Choroid plexus epithelial cell (primary cell): ENCODE results near the gene STARD7.

Experiments
- DNase-seq: peaks from one replicate; pipeline ENCODE4 v3.0.0-alpha.2; 2010; ENCODE audit warnings: low read depth
- H3K4me3 ChIP-seq: 2 replicates; pipeline ENCODE4 v1.5.1; 2011; ENCODE audit warnings: low read depth, mild to moderate bottlenecking, control low read depth, low read length, moderate library complexity
- CTCF ChIP-seq: conservative IDR thresholded peaks from 2 replicates; pipeline ENCODE4 v1.5.1; 2011; ENCODE audit warnings: low read depth, mild to moderate bottlenecking, control low read depth, inconsistent platforms, low read length, moderate library complexity

The STARD7 gene

GRCh38 chr2:96205888-96206287 lies 2.7 kb downstream of the STARD7 start:
- TF ChIP-seq CTCF: no peak
- peak; percentile 38 for DNase-seq
- peak overlapping the region; percentile 28 for H3K4me3 ChIP-seq

- no peak for DNase-seq
- no peak overlapping the region for H3K4me3 ChIP-seq
Observed at GRCh38 chr2:96204836-96205624, 3.6 kb downstream of the STARD7 start.

GRCh38 chr2:96203130-96204028 lies 5.2 kb downstream of the STARD7 start:
- no peak overlapping the region for H3K4me3 ChIP-seq
- no peak for DNase-seq
- no peak for TF ChIP-seq CTCF

More at GRCh38 chr2:96204836-96205624, 3.6 kb downstream of the STARD7 start:
- no peak for TF ChIP-seq CTCF

GRCh38 chr2:96202152-96202854 lies 6.3 kb downstream of the STARD7 start:
- TF ChIP-seq CTCF: no peak
- peak; percentile 42 for DNase-seq
- no peak overlapping the region for H3K4me3 ChIP-seq

- DNase-seq: no peak
- H3K4me3 ChIP-seq: no peak overlapping the region
- TF ChIP-seq CTCF: no peak
Observed at GRCh38 chr2:96201338-96201737, 7.3 kb downstream of the STARD7 start.

GRCh38 chr2:96198921-96199320 lies 9.7 kb downstream of the STARD7 start:
- H3K4me3 ChIP-seq: no peak overlapping the region
- TF ChIP-seq CTCF: no peak
- no peak for DNase-seq
